ENCODE data around the gene HNRNPA0.
"Not testable (repeated sequence)": the region's sequence is repeated elsewhere in the genome, so short reads cannot be mapped to it uniquely, and the experiment has no call there.

HNRNPA0 gene

DNA sequence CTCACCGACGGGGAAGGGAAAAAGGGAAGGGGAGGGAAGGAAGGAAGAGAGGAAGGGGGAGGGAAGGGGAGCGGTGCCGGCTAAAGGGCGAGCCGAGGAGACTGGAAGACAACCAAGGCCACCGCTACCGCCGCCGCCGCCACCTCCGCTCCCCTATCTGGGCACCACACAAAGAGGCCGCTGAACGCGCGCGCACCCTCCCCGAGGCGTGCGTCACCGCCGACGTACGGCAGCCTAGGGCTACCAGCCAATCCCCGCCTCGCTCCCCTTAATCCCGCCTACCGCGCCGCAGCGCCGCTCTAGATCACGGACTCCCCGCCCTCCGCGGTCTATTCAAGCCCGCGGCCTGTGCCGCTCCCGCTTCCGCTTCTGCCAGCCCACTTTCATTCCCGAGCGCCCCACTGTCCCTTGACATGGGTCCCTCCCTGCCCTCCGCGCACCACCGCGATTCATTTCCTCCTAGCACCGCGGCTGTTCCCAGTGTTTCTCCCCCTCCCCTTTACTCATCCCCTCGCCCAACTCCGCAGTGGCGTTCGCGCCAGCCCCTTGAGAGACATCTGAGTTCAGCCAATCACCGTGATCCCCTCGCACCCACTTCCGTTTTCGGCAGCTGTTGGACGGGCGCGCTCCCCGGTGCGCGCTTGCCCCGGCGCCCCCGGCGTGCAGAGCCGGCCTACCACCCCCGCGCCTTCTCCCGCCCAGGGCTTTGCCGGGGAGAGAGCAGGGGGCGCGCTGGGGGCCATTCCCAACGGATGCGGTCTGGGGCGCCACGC, at the start of gene HNRNPA0:
TSS of gene HNRNPA0 (minus strand) at position 176 of the 773 bp plus-strand sequence. CDS start 297 bp downstream, outside the sequence.
- peak; percentile 96 for DNase-seq

- no peak for DNase-seq
Observed at GRCh38 chr5:137802282-137803210, 48.4 kb upstream of the HNRNPA0 start.

- DNase-seq = no peak
Observed at GRCh38 chr5:137800700-137801411, 46.7 kb upstream of the HNRNPA0 start.

- no peak for DNase-seq
Observed at GRCh38 chr5:137796279-137796678, 42.1 kb upstream of the HNRNPA0 start.

GRCh38 chr5:137794863-137795262, 40.7 kb upstream of the HNRNPA0 start:
- DNase-seq = no peak

DNA sequence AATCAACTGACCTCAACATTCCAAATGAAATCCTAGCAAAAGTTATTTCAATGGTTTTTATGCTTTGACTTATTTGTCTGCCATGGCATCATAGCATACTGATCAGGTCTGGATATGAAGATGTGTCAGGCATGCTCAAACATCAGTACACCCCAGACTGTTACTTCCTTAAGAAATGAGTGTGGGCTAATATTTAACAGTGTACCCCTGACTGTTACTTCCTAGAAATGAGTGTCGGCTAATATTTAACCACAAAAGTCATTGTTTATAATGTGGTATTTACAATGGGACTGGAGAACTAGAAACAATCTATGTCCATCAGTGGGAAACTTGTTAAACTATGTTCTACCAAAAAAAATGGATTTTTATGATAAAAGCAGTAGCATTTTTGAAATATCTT, 38.1 kb upstream of the HNRNPA0 start:
- no peak for DNase-seq

GRCh38 chr5:137791799-137792198, 37.6 kb upstream of the HNRNPA0 start:
- DNase-seq = no peak

DNA sequence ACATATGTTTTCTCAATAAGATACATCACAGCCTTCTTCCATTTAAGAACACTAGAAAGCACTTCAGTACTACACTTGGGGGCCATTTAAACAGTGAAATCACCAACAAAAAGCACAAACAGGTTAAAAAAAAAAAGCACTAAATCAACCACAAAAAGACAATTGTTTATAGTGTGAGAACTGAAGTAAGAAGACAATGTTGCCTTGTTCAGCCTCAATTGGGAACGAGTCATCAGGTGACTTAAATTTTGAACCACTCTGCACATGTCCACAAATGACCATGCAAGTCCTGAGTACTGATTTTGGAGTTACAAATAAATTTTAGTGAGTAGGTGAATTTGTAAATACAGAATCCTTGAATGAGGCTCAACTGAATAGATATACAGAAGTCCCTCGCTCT, 37.2 kb upstream of the HNRNPA0 start:
- DNase-seq = no peak

DNA sequence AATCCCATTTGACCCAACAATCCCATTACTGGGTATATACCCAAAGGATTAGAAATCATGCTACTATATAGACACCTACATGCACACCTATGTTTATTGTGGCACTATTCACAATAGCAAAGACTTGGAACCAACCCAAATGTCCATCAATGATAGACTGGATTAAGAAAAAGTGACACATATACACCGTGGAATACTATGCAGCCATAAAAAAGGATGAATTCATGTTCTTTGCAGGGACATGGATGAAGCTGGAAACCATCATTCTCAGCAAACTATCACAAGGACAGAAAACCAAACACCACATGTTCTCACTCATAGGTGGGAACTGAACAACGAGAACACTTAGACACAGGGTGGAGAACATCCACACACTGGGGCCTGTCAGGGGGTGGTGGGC, 34.4 kb upstream of the HNRNPA0 start:
- DNase-seq = not testable (repeated sequence)

DNA sequence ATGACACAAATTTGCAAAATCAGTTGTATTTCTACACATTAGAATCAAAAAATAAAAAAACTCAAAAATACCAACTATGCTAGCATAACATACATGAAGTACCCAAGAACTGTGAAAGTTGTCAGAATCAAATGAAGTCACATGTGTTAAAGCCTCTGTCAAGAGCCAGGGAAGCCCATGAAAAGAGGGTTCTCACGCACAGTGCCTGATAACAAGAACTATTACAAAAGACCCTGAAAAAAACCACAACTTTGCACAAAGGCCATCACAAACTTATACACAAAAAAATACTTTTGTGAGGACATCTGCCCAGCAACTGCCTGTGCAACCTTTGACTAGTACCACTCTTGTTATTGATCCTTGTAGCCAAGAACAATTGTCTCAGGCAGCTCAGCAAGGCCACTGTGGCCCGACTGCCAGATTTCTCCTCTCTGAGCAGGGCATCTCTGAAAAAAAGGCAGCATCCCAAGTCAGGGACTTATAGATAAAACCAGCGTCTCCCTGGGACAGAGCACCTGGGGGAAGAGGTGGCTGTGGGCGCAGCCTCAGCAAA, 28.9 kb upstream of the HNRNPA0 start:
- no peak for DNase-seq

GRCh38 chr5:137782055-137782454, 27.9 kb upstream of the HNRNPA0 start:
- no peak for DNase-seq

DNA sequence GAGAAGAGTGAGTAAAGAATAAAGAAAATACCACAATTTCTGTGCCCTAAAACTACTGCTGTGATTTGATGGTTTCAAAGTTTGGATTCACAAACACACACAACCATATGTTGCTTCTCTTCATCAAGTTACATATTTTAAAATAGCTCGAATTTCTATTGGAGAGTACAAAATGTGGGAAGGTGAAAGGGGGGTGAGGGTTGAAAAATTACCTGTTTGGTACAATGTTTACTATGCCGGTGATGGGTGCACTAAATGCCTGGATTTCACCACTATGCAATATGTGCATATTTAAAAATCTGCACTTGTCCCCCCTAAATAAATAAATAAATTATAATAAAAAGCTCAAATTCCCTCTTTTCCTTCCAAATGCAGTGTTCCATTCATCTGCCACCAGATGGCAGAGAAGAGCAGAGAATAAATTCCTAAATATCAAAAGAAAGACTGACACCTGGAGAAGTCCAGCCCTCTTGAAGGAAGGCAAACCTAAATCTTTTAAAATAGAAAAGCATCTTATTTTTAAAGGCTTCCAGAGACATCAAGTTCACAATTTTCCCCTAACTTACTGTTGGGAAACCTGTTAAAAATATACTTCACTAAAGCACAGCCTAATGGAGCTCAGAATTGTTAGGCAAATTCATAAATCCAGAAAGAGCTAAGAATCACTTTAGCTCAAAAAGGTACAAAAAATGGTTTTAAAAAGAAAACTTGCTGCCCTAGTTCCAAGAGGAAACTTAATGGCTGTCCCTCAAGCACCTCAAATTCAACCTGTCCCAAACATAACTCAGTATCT, 24.8 kb upstream of the HNRNPA0 start:
- DNase-seq = no peak

GRCh38 chr5:137767937-137768336, 13.8 kb upstream of the HNRNPA0 start:
- DNase-seq = not testable (repeated sequence)

GRCh38 chr5:137761566-137761965, 7.4 kb upstream of the HNRNPA0 start:
- no peak for DNase-seq

GRCh38 chr5:137760719-137761516, 6.8 kb upstream of the HNRNPA0 start:
- no peak for DNase-seq

GRCh38 chr5:137760294-137760693, 6.1 kb upstream of the HNRNPA0 start:
- no peak for DNase-seq

DNA sequence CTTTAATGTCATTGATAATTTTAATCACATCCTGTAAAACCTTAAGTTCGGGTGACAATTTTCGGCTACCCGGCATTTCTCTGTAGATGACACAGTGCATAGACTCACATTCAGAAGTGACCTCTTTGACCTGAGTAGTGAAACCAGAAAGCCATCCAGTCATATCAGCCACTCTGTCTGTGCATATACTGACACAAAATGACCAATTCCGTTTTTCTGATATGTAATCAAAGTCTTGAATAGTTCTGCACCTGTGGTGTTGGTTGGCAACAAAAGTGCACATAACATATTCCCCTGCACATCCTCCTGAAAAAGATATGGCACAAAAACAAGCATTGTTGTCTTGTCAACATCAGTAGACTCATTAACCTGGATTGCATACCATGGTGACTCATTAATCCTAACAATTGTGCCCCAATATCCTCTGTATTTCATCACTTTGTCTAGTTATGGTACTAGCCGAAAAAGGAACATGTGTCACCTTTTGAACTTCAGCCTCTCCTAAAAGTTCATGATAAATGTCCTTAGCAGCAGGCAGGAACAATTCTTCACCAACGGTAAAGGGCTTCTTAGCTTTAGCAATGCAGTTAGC, 4.6 kb upstream of the HNRNPA0 start:
- peak; percentile 39 for DNase-seq

DNA sequence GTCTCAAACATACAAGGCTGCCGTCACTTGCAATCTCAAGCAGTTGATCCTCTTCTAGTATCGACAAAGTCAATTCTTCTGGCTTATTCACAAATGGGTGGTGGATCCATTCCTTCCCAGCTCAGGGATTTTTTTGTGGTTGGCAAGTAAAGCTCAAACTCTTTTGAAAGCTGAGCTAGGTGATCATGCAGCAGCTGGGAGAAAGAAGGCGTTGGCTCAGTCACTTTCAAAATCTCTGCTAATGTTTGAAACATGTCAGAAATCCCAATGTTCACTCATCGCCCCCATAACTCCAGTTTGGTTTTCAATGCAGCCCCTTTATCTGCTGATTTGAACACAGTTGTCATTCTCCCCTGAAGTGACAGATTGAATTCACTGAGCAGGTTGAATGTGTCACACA, 4.0 kb upstream of the HNRNPA0 start:
- no peak for DNase-seq

GRCh38 chr5:137757634-137758033, 3.5 kb upstream of the HNRNPA0 start:
- no peak for DNase-seq

- no peak for DNase-seq
Observed at GRCh38 chr5:137754961-137755762, 999 bp upstream of the HNRNPA0 start.

Measured in activated CD4-positive, alpha-beta T cell treated with anti-CD3 and anti-CD28 coated beads, Interleukin-2, amount 50 U/mL, for 16 hours (primary cell).